ENCODE measurements around the gene PDS5A. TPM values are rescaled to one million over a fixed set of nuclear protein-coding genes. Genes with fewer than 3 reads are reported as not detected.
"Not testable (repeated sequence)": the region's sequence is repeated elsewhere in the genome, so short reads cannot be mapped to it uniquely, and the experiment has no call there.

Gene PDS5A
- total RNA-seq = 52.9 TPM

- H3K4me3 ChIP-seq = peak within 1 kb of the TSS; percentile 98 to 99
Observed at GRCh38 chr4:39977489-39978377, at the start of gene PDS5A. Gene PDS5A (minus strand): TSS chr4:39977911. CDS start chr4:39976577, 1,334 bp downstream.

GRCh38 chr4:40024049-40024448 lies 46.3 kb upstream of the PDS5A start:
- H3K9me3 ChIP-seq; intact Hi-C loops (cut with DNase I); H3K36me3 ChIP-seq; H3K27ac ChIP-seq; H3K27me3 ChIP-seq; DNase-seq (ENCODE audit: low spot score in 2 of 2); H3K4me3 ChIP-seq; H3K4me1 ChIP-seq: not testable (repeated sequence)

More at GRCh38 chr4:39977489-39978377, at the start of gene PDS5A:
- DNase-seq (ENCODE audit: low spot score in 2 of 2) = peak; percentile 44 to 93
- intact Hi-C loops (cut with DNase I) = loop anchor here (1.0 to 10.0 kb wide), 6 partner anchors 80 to 933 kb away; partner anchors contain the start of genes LIAS, RPL9, SMIM14 and UBE2K
- Histone ChIP-seq H3K27ac (peak within 1 kb of the TSS; percentile 94 to 95), H3K9me3 (no peaks in the 10 kb centered on the region), H3K36me3 (peaks cover 6 to 25% of the 10 kb centered on the region in 2 donors), H3K4me1 (peaks cover 0 to 18% of the 10 kb centered on the region in 2 donors), H3K27me3 (no peaks in the 10 kb centered on the region)
- peak; percentile 71 to 94 (median 83) for TF ChIP-seq CTCF (IDR thresholded peaks at IDR 0.05)

GRCh38 chr4:40021116-40021515 lies 43.4 kb upstream of the PDS5A start:
- H3K27ac ChIP-seq; H3K27me3 ChIP-seq; H3K4me3 ChIP-seq; intact Hi-C loops (cut with DNase I); H3K36me3 ChIP-seq; H3K4me1 ChIP-seq; H3K9me3 ChIP-seq: not testable (repeated sequence)
- peak in 1 of 2 donors; percentile 37 for DNase-seq (ENCODE audit: low spot score in 2 of 2)

GRCh38 chr4:40020221-40020620 lies 42.5 kb upstream of the PDS5A start:
- no peak overlapping the region for H3K4me3 ChIP-seq
- H3K27me3 ChIP-seq = no peaks in the 10 kb centered on the region
- H3K4me1 ChIP-seq = no peaks in the 10 kb centered on the region
- H3K27ac ChIP-seq = no peak overlapping the region
- no peak for TF ChIP-seq CTCF (IDR thresholded peaks at IDR 0.05)
- no peaks in the 10 kb centered on the region for H3K36me3 ChIP-seq
- intact Hi-C loops (cut with DNase I) = no loop called here
- no peaks in the 10 kb centered on the region for H3K9me3 ChIP-seq
- no peak for DNase-seq (ENCODE audit: low spot score in 2 of 2)

- Histone ChIP-seq H3K9me3 (no peaks in the 10 kb centered on the region), H3K27ac (no peak overlapping the region), H3K4me3 (no peak overlapping the region), H3K4me1 (no peaks in the 10 kb centered on the region), H3K27me3 (no peaks in the 10 kb centered on the region), H3K36me3 (no peaks in the 10 kb centered on the region)
- TF ChIP-seq CTCF (IDR thresholded peaks at IDR 0.05) = no peak
- peak in 1 of 2 donors; percentile 1 for DNase-seq (ENCODE audit: low spot score in 2 of 2)
- intact Hi-C loops (cut with DNase I) = no loop called here
Observed at GRCh38 chr4:40016007-40016406, 38.3 kb upstream of the PDS5A start.

- Histone ChIP-seq H3K36me3 (no peaks in the 10 kb centered on the region), H3K27me3 (no peaks in the 10 kb centered on the region), H3K9me3 (no peaks in the 10 kb centered on the region), H3K27ac (no peak overlapping the region), H3K4me1 (no peaks in the 10 kb centered on the region), H3K4me3 (no peak overlapping the region)
- intact Hi-C loops (cut with DNase I) = no loop called here
- no peak for DNase-seq (ENCODE audit: low spot score in 2 of 2)
- no peak for TF ChIP-seq CTCF (IDR thresholded peaks at IDR 0.05)
Observed at GRCh38 chr4:40003986-40004385, 26.3 kb upstream of the PDS5A start.
